ENCODE results near the gene DDX41. TPM values are rescaled to one million over a fixed set of nuclear protein-coding genes. Genes with fewer than 3 reads are reported as not detected.

Gene DDX41
- total and polyA plus RNA-seq, 10 of the 15 experiments (the other 5 are each of a cell fraction or from before 2014, with no cell fraction given), result 32.7 to 215 (median 93.6) TPM

DNA sequence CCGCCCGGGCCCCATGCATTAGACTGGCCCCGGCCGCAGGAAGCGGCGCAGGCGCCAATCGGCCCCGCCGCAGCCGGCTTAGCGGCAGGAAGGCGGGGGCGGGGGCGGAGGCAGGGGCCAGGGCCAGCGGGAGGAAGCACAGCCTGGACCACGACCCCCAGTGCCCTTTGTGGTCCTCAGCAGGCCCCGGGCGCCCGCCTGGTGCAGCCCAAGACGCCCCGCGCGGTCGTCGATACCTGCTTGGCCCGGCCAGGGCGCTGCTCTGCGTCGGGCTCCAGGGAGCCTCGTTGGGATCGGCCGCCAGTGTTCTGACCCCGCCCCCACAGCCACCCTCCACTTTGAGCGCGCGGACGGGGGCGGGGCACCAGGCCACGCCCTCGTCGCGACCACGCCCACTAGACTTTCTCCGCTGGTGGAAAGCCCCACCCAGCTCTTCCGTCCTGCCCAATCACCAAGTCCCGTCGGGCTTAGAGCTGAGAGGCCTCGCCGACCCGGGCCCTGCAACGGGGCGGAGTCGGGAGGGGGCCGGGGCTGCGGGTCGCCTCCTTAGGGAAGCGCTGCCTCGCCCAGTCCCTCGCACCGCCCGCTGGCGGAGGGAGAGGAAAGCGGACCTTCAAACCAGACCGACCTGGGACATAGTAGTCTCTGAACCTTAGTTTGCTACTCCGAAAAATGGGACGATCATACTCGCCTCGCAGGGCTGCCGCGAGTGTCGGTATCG lies 19.3 kb downstream of the DDX41 start, which contains the start of gene PDLIM7 (continued):
- TF ChIP-seq MXI1 (IDR thresholded peaks at IDR 0.05; ENCODE audit: low read depth, low read length) (no peak), JUNB (IDR thresholded peaks at IDR 0.05) (no peak), KDM1A (IDR thresholded peaks at IDR 0.05; ENCODE audit: borderline replicate concordance) (peak; percentile 70; the same call in 1 of the 2 replicates), CBX5 (IDR thresholded peaks at IDR 0.05; ENCODE audit: low read depth) (no peak), SIX5 (IDR thresholded peaks at IDR 0.05; ENCODE audit: low read depth, low read length, severe bottlenecking) (no peak), TCF3 (IDR thresholded peaks at IDR 0.05; ENCODE audit: borderline replicate concordance, insufficient read depth, low read depth, low read length) (no peak), ASH2L (IDR thresholded peaks at IDR 0.05; ENCODE audit: borderline replicate concordance, low read depth) (no peak), MTA3 (IDR thresholded peaks at IDR 0.05; ENCODE audit: borderline replicate concordance, low read length) (no peak), KLF5 (IDR thresholded peaks at IDR 0.05; ENCODE audit: partially characterized antibody) (peak; percentile 17), ESRRA (IDR thresholded peaks at IDR 0.05; ENCODE audit: low read length) (no peak), ZBTB33 (IDR thresholded peaks at IDR 0.05) (no peak), NFYB (IDR thresholded peaks at IDR 0.05; ENCODE audit: insufficient read depth, low read depth, low read length) (peak; percentile 47; the same call in 1 of the 2 replicates), PRDM15 (CRISPR knock-in tag; IDR thresholded peaks at IDR 0.05) (no peak)
- TF ChIP-seq, protein P1, sequence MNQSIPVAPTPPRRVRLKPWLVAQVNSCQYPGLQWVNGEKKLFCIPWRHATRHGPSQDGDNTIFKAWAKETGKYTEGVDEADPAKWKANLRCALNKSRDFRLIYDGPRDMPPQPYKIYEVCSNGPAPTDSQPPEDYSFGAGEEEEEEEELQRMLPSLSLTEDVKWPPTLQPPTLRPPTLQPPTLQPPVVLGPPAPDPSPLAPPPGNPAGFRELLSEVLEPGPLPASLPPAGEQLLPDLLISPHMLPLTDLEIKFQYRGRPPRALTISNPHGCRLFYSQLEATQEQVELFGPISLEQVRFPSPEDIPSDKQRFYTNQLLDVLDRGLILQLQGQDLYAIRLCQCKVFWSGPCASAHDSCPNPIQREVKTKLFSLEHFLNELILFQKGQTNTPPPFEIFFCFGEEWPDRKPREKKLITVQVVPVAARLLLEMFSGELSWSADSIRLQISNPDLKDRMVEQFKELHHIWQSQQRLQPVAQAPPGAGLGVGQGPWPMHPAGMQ (IDR thresholded peaks at IDR 0.05; ENCODE audit: borderline replicate concordance), result no peak
- TF ChIP-seq, protein P2, sequence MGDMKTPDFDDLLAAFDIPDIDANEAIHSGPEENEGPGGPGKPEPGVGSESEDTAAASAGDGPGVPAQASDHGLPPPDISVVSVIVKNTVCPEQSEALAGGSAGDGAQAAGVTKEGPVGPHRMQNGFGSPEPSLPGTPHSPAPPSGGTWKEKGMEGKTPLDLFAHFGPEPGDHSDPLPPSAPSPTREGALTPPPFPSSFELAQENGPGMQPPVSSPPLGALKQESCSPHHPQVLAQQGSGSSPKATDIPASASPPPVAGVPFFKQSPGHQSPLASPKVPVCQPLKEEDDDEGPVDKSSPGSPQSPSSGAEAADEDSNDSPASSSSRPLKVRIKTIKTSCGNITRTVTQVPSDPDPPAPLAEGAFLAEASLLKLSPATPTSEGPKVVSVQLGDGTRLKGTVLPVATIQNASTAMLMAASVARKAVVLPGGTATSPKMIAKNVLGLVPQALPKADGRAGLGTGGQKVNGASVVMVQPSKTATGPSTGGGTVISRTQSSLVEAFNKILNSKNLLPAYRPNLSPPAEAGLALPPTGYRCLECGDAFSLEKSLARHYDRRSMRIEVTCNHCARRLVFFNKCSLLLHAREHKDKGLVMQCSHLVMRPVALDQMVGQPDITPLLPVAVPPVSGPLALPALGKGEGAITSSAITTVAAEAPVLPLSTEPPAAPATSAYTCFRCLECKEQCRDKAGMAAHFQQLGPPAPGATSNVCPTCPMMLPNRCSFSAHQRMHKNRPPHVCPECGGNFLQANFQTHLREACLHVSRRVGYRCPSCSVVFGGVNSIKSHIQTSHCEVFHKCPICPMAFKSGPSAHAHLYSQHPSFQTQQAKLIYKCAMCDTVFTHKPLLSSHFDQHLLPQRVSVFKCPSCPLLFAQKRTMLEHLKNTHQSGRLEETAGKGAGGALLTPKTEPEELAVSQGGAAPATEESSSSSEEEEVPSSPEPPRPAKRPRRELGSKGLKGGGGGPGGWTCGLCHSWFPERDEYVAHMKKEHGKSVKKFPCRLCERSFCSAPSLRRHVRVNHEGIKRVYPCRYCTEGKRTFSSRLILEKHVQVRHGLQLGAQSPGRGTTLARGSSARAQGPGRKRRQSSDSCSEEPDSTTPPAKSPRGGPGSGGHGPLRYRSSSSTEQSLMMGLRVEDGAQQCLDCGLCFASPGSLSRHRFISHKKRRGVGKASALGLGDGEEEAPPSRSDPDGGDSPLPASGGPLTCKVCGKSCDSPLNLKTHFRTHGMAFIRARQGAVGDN (IDR thresholded peaks at IDR 0.05), result no peak; the same call in 1 of the 2 replicates
- TF ChIP-seq, protein P3, sequence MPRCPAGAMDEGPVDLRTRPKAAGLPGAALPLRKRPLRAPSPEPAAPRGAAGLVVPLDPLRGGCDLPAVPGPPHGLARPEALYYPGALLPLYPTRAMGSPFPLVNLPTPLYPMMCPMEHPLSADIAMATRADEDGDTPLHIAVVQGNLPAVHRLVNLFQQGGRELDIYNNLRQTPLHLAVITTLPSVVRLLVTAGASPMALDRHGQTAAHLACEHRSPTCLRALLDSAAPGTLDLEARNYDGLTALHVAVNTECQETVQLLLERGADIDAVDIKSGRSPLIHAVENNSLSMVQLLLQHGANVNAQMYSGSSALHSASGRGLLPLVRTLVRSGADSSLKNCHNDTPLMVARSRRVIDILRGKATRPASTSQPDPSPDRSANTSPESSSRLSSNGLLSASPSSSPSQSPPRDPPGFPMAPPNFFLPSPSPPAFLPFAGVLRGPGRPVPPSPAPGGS (IDR thresholded peaks at IDR 0.05; ENCODE audit: borderline replicate concordance, insufficient read depth, low read depth, low read length, poor library complexity, severe bottlenecking), result no peak

Data from GM12878 (cell line).